Liver (tissue), 3 donors: ENCODE measurements around the gene GPR32.

Source experiments
- REST ChIP-seq: IDR thresholded peaks from 2 replicates; pipeline ENCODE4 v1.6.1; 2016; ENCODE audit warnings: antibody characterized with exemption, mild to moderate bottlenecking
- SP1 ChIP-seq: IDR thresholded peaks from 2 replicates; pipeline ENCODE4 v1.6.1; 2018; ENCODE audit warnings: antibody characterized with exemption, mild to moderate bottlenecking
- YY1 ChIP-seq: IDR thresholded peaks from 2 replicates; pipeline ENCODE4 v1.6.1; 2016; ENCODE audit warnings: antibody characterized with exemption, mild to moderate bottlenecking
- TF ChIP-seq, protein P1 (sequence below): fragments of 150-350 bp; IDR thresholded peaks from 2 replicates; pipeline ENCODE4 v1.5.1; 2017; ENCODE audit warnings: improper control_type of control experiment, low read depth, low read length; ENCODE audit not compliant: missing input control
- donor health status: healthy.
- donor health status: healthy.

DNA sequence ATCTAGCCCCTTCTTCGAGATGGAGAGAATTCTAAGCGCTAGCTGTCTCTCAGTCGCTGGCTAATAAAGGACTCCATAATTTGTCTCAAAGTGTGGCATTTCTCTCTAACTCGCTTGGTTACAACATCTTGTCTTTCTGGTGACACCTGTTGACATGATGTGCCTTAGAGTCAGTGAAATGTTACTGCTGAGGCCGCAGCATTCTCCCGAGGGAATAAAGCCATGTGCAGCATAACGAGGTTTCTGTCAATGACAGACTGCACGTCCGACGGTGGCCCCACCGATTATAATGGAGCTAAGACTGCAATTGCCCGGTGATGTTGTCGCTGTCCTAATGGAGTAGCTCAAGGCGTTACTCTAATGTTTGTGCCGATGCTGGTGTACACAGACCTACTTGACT, 20.3 kb upstream of the GPR32 start:
- TF ChIP-seq, protein P1, sequence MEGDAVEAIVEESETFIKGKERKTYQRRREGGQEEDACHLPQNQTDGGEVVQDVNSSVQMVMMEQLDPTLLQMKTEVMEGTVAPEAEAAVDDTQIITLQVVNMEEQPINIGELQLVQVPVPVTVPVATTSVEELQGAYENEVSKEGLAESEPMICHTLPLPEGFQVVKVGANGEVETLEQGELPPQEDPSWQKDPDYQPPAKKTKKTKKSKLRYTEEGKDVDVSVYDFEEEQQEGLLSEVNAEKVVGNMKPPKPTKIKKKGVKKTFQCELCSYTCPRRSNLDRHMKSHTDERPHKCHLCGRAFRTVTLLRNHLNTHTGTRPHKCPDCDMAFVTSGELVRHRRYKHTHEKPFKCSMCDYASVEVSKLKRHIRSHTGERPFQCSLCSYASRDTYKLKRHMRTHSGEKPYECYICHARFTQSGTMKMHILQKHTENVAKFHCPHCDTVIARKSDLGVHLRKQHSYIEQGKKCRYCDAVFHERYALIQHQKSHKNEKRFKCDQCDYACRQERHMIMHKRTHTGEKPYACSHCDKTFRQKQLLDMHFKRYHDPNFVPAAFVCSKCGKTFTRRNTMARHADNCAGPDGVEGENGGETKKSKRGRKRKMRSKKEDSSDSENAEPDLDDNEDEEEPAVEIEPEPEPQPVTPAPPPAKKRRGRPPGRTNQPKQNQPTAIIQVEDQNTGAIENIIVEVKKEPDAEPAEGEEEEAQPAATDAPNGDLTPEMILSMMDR, result no peak
- TF ChIP-seq SP1, result no peak
- no peak for TF ChIP-seq YY1
- TF ChIP-seq REST, result no peak
